ENCODE measurements around the gene CARNS1.

DNA sequence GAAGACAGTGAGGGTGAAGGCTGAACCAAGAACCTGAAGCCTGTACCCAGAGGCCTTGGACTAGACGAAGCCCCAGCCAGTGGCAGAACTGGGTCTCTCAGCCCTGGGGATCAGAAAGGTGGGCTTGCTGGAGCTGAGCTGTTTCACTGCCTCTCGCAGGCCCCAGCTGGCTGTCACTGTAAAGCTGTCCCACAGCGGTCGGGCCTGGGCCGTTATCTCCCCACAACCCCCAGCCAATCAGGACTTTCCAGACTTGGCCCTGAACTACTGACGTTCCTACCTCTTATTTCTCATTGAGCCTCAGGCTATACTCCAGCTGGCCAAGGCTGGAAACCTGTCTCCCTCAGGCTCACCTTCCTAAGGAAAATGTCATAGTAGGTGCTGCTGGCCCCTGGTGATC, 17.9 kb upstream of the CARNS1 start:
- TF ChIP-seq ESRRA (CRISPR knock-in tag; IDR thresholded peaks at IDR 0.05; ENCODE audit: borderline replicate concordance) (no peak), CTCF (IDR thresholded peaks at IDR 0.05) (no peak), NR1H2 (CRISPR knock-in tag; IDR thresholded peaks at IDR 0.05) (no peak), TEAD1 (CRISPR knock-in tag; IDR thresholded peaks at IDR 0.05) (no peak)

All from WTC11 (cell line).